KMS-11 (cell line): ENCODE measurements around the gene NT5C1A.

Experiments used
- H2AFZ ChIP-seq: fragments of 200-600 bp; sonication (generic); 2 replicates; pipeline ENCODE4 v1.6.1; 2016; ENCODE audit warnings: antibody characterized with exemption, mixed run types, low read depth
- H3K27ac ChIP-seq: fragments of 200-600 bp; sonication (generic); 2 replicates; pipeline ENCODE4 v1.6.1; 2016; ENCODE audit warnings: mild to moderate bottlenecking, mixed run types
- H3K27me3 ChIP-seq: fragments of 200-600 bp; sonication (generic); 2 replicates; pipeline ENCODE4 v1.6.1; 2017; ENCODE audit warnings: mild to moderate bottlenecking, low read depth, mixed run types, moderate library complexity; ENCODE audit not compliant: insufficient read depth
- H3K36me3 ChIP-seq: fragments of 200-600 bp; sonication (generic); 2 replicates; pipeline ENCODE4 v1.6.1; 2017; ENCODE audit warnings: mild to moderate bottlenecking, mixed run types; ENCODE audit not compliant: insufficient read depth
- H3K4me1 ChIP-seq: fragments of 200-600 bp; sonication (generic); 2 replicates; pipeline ENCODE4 v1.6.1; 2016; ENCODE audit warnings: mild to moderate bottlenecking, low read depth, mixed run types; ENCODE audit not compliant: poor library complexity, severe bottlenecking
- H3K4me2 ChIP-seq: fragments of 200-600 bp; sonication (generic); 2 replicates; pipeline ENCODE4 v1.7.0; 2016; ENCODE audit warnings: mild to moderate bottlenecking, mixed run types
- H3K4me3 ChIP-seq: fragments of 200-600 bp; sonication (generic); IDR thresholded peaks from 2 replicates; pipeline ENCODE4 v1.6.1; 2017; ENCODE audit warnings: low read depth, low read length, mixed read lengths; ENCODE audit not compliant: insufficient read depth
- H3K79me2 ChIP-seq: fragments of 200-600 bp; sonication (generic); 2 replicates; pipeline ENCODE4 v1.6.1; 2016; ENCODE audit warnings: low read depth, mixed run types; ENCODE audit not compliant: insufficient read depth
- H3K9ac ChIP-seq: fragments of 200-600 bp; sonication (generic); 2 replicates; pipeline ENCODE4 v1.6.1; 2016; ENCODE audit warnings: mild to moderate bottlenecking, mixed run types
- H4K20me1 ChIP-seq: fragments of 200-600 bp; sonication (generic); 2 replicates; pipeline ENCODE4 v1.6.1; 2016; ENCODE audit warnings: mild to moderate bottlenecking, mixed run types; ENCODE audit not compliant: insufficient read depth
- CTCF ChIP-seq: fragments of 200-600 bp; sonication (generic); conservative IDR thresholded peaks from 2 replicates; pipeline ENCODE4 v1.6.1; 2017; ENCODE audit warnings: low read depth, mild to moderate bottlenecking, antibody characterized with exemption, low read length, moderate library complexity, mixed read lengths

The NT5C1A gene

GRCh38 chr1:39689635-39690034 is 17.7 kb upstream of the NT5C1A start:
- peaks cover 9% of the 10 kb centered on the region for H3K4me1 ChIP-seq
- no peaks in the 10 kb centered on the region for H3K79me2 ChIP-seq
- H3K27ac ChIP-seq: no peak overlapping the region
- no peaks in the 10 kb centered on the region for H3K36me3 ChIP-seq
- no peak overlapping the region for H3K4me2 ChIP-seq
- H3K4me3 ChIP-seq: no peak overlapping the region
- no peak overlapping the region for H2AFZ ChIP-seq
- no peaks in the 10 kb centered on the region for H4K20me1 ChIP-seq
- TF ChIP-seq CTCF: no peak
- H3K27me3 ChIP-seq: peaks cover 15% of the 10 kb centered on the region; the same call in 1 of the 2 replicates
- H3K9ac ChIP-seq: no peak overlapping the region

GRCh38 chr1:39689214-39689613 is 17.3 kb upstream of the NT5C1A start:
- H3K36me3 ChIP-seq: no peaks in the 10 kb centered on the region
- H3K27me3 ChIP-seq: peaks cover 15% of the 10 kb centered on the region; the same call in 1 of the 2 replicates
- H3K79me2 ChIP-seq: no peaks in the 10 kb centered on the region
- peaks cover 5% of the 10 kb centered on the region for H3K4me1 ChIP-seq
- TF ChIP-seq CTCF: no peak
- H3K4me2 ChIP-seq: no peak overlapping the region
- H3K27ac ChIP-seq: no peak overlapping the region
- no peak overlapping the region for H3K4me3 ChIP-seq
- no peak overlapping the region for H2AFZ ChIP-seq
- H3K9ac ChIP-seq: no peak overlapping the region
- no peaks in the 10 kb centered on the region for H4K20me1 ChIP-seq

GRCh38 chr1:39688706-39689105 is 16.8 kb upstream of the NT5C1A start:
- no peaks in the 10 kb centered on the region for H3K36me3 ChIP-seq
- peaks cover 15% of the 10 kb centered on the region; the same call in 1 of the 2 replicates for H3K27me3 ChIP-seq
- no peaks in the 10 kb centered on the region for H3K79me2 ChIP-seq
- H4K20me1 ChIP-seq: no peaks in the 10 kb centered on the region
- H3K9ac ChIP-seq: no peak overlapping the region
- H3K4me2 ChIP-seq: no peak overlapping the region
- H3K4me1 ChIP-seq: peaks cover 5% of the 10 kb centered on the region
- H3K4me3 ChIP-seq: no peak overlapping the region
- no peak for TF ChIP-seq CTCF
- no peak overlapping the region for H3K27ac ChIP-seq
- no peak overlapping the region for H2AFZ ChIP-seq

GRCh38 chr1:39687243-39687642 is 15.3 kb upstream of the NT5C1A start:
- Histone ChIP-seq H3K27ac (no peak overlapping the region), H3K4me2 (no peak overlapping the region), H3K27me3 (peaks cover 15% of the 10 kb centered on the region; the same call in 1 of the 2 replicates), H4K20me1 (no peaks in the 10 kb centered on the region), H3K36me3 (no peaks in the 10 kb centered on the region), H3K79me2 (no peaks in the 10 kb centered on the region), H3K4me3 (no peak overlapping the region), H3K4me1 (peaks cover 5% of the 10 kb centered on the region), H3K9ac (no peak overlapping the region), H2AFZ (no peak overlapping the region)
- TF ChIP-seq CTCF: no peak
